GM12878 (cell line): ENCODE measurements around the gene DTX4. TPM values are rescaled to one million over a fixed set of nuclear protein-coding genes. Genes with fewer than 3 reads are reported as not detected.

Source experiments
- ATAC-seq: fragments of 200-7000 bp; cut with Tn5 transposase; 3 replicates; pipeline ENCODE4 v1.9.1; 2020; ENCODE audit warnings: mild to moderate bottlenecking, moderate library complexity
- BruUV-seq: library from RNA; stranded (reverse); fragments of 400-500 nt; replicated peaks from 2 replicates; lab custom pipeline; 2021; lab: Mats Ljungman, UMichigan
- CTCF ChIA-PET: fragments of 300-600 bp; sonication (Branson Sonifier 250); formaldehyde crosslinking; extraction: SDS; loops from one replicate; lab custom pipeline; 2021; ENCODE audit warnings: inconsistent platforms; lab: Yijun Ruan, JAX
- POLR2A ChIA-PET: fragments of 350-600 bp; formaldehyde crosslinking; extraction: SDS; loops from one replicate; lab custom pipeline; 2021; ENCODE audit warnings: inconsistent platforms; lab: Charles Lee
- RAD21 ChIA-PET: fragments of 300-600 bp; sonication (Branson Sonifier 250); formaldehyde crosslinking; loops from one replicate; lab custom pipeline; 2023; ENCODE audit warnings: antibody characterized with exemption; ENCODE audit not compliant: unreplicated experiment; lab: Charles Lee
- SMC1A ChIA-PET: fragments of 300-600 bp; sonication (Branson Sonifier 250); formaldehyde crosslinking; loops from one replicate; lab custom pipeline; 2023; ENCODE audit not compliant: unreplicated experiment, uncharacterized antibody; lab: Charles Lee
- DNase-seq: peaks from one replicate; pipeline ENCODE4 v3.0.0-alpha.2; 2011; ENCODE audit warnings: low read depth, low spot score
- FAIRE-seq: peaks from 3 replicates; lab custom pipeline; 2011; peaks lifted over from hg19 to GRCh38; lab: Jason Lieb, UNC
- H2AFZ ChIP-seq: 2 replicates; pipeline ENCODE4 v1.6.0; 2011; ENCODE audit warnings: low read depth, low read length, control low read depth; ENCODE audit not compliant: control insufficient read depth
- H3K27ac ChIP-seq: 2 replicates; pipeline ENCODE4 v1.5.1; 2011; ENCODE audit warnings: control low read depth; ENCODE audit not compliant: control insufficient read depth, insufficient read depth
- H3K27me3 ChIP-seq, 2 experiments: replicated peaks in 1 of 2; 2 replicates each; pipeline versions ENCODE4 v1.6.0 to v1.6.1; 2011; ENCODE audit warnings: low read length in 1 of 2; ENCODE audit not compliant: control insufficient read depth in 2 of 2, insufficient read depth in 2 of 2
- H3K36me3 ChIP-seq, 2 experiments: 2 replicates each; pipeline ENCODE4 v1.5.1; 2011; ENCODE audit warnings: low read length in 1 of 2; ENCODE audit not compliant: control insufficient read depth in 2 of 2, insufficient read depth in 2 of 2
- H3K4me1 ChIP-seq: 2 replicates; pipeline ENCODE4 v1.6.1; 2011; ENCODE audit warnings: mild to moderate bottlenecking, low read length, moderate library complexity, mixed read lengths; ENCODE audit not compliant: control insufficient read depth, insufficient read depth
- H3K4me2 ChIP-seq: 2 replicates; pipeline ENCODE4 v1.6.0; 2011; ENCODE audit warnings: control low read depth; ENCODE audit not compliant: control insufficient read depth, insufficient read depth
- H3K4me3 ChIP-seq: fragments of 200-600 bp; sonication (generic); 2 replicates; pipeline ENCODE4 v1.5.1; 2016
- H3K79me2 ChIP-seq: 2 replicates; pipeline ENCODE4 v1.6.0; 2011; ENCODE audit warnings: low read length; ENCODE audit not compliant: control insufficient read depth, insufficient read depth
- H3K9ac ChIP-seq: 2 replicates; pipeline ENCODE4 v1.8.0; 2011; ENCODE audit warnings: low read length, control low read depth, mixed read lengths; ENCODE audit not compliant: control insufficient read depth, insufficient read depth
- H3K9me3 ChIP-seq: replicated peaks from 3 replicates; pipeline ENCODE4 v1.5.1; 2011; ENCODE audit warnings: mild to moderate bottlenecking, low read length; ENCODE audit not compliant: control insufficient read depth, insufficient read depth
- H4K20me1 ChIP-seq: 2 replicates; pipeline ENCODE4 v1.6.0; 2011; ENCODE audit not compliant: control insufficient read depth, insufficient read depth
- CBFB ChIP-seq: IDR thresholded peaks from 2 replicates; pipeline ENCODE4 v1.6.1; 2016; ENCODE audit warnings: antibody characterized with exemption, low read depth
- ETV6 ChIP-seq, 2 experiments: fragments of 450-650 bp in 1 of 2; IDR thresholded peaks in 1 of 2; conservative IDR thresholded peaks in 1 of 2; 2 replicates each; pipeline ENCODE4 v1.6.1; 2014; ENCODE audit warnings: antibody characterized with exemption in 1 of 2, borderline replicate concordance in 1 of 2, low read depth in 1 of 2, mild to moderate bottlenecking in 1 of 2, moderate library complexity in 1 of 2
- MTA2 ChIP-seq: fragments of 450-650 bp; IDR thresholded peaks from 2 replicates; pipeline ENCODE4 v1.6.1; 2016; ENCODE audit warnings: low read depth, mild to moderate bottlenecking, moderate library complexity
- NFXL1 ChIP-seq: fragments of 450-650 bp; IDR thresholded peaks from 2 replicates; pipeline ENCODE4 v1.6.1; 2017; ENCODE audit warnings: antibody characterized with exemption, mild to moderate bottlenecking, borderline replicate concordance
- RAD21 ChIP-seq: IDR thresholded peaks from 2 replicates; pipeline ENCODE4 v1.6.1; 2011; ENCODE audit warnings: mild to moderate bottlenecking, low read depth, low read length, moderate library complexity; ENCODE audit not compliant: insufficient read depth
- REST ChIP-seq: IDR thresholded peaks from 2 replicates; pipeline ENCODE4 v1.6.1; 2012; ENCODE audit warnings: mild to moderate bottlenecking, low read depth, low read length
- SMAD5 ChIP-seq: IDR thresholded peaks from 2 replicates; pipeline ENCODE4 v1.6.1; 2016; ENCODE audit warnings: antibody characterized with exemption, low read depth
- SREBF1 ChIP-seq: IDR thresholded peaks from 2 replicates; pipeline ENCODE4 v1.6.1; 2012; ENCODE audit warnings: mild to moderate bottlenecking, low read length
- TAF1 ChIP-seq: IDR thresholded peaks from 2 replicates; pipeline ENCODE4 v1.6.1; 2011; ENCODE audit warnings: mild to moderate bottlenecking, low read depth, low read length, borderline replicate concordance
- WGBS: methylation state at CpG from one replicate; pipeline ENCODE4 v1.1.6; 2016; ENCODE audit warnings: low lambda C conversion rate; ENCODE audit not compliant: insufficient replicate concordance, insufficient coverage; ENCODE audit errors: missing lambda C conversion rate; 5-methylcytosine and 5-hydroxymethylcytosine counted together
- in situ Hi-C: fragments of 300-500 bp; cut with MboI; formaldehyde crosslinking; loops from 9 replicates; pipeline ENCODE4 v1.14.3; 2018; ENCODE audit warnings: mixed read lengths
- intact Hi-C: fragments of 100-400 bp; cut with micrococcal nuclease; formaldehyde crosslinking; loops from one replicate; pipeline ENCODE4 v1.14.2; 2022; ENCODE audit not compliant: unreplicated experiment
- polyA plus RNA-seq, 11 experiments: library from polyadenylated mRNA; depleted of rRNA in 4 of 11; unstranded in 6 of 11; stranded (reverse) in 5 of 11; fragments of >200 nt; fragmentation: Nextera tagmentation in 4 of 11; fragmentation: Illumina TruSeq in 1 of 11; extraction: Ambion mirVana in 4 of 11; extraction: Trizol in 1 of 11; gene quantifications; 1 replicate in 1 of 11; 2 replicates in 10 of 11; pipeline versions ENCODE4 v1.2.1 to v1.2.3, GENCODE V29; 2011 to 2016; ENCODE audit warnings: inconsistent platforms in 2 of 11, missing spikeins in 2 of 11, low read depth in 1 of 11
- total RNA-seq, 4 experiments: library from RNA; depleted of rRNA in 3 of 4; stranded (reverse); fragments of >200 nt in 3 of 4; fragmentation: Illumina TruSeq in 1 of 4; extraction: Trizol in 1 of 4; gene quantifications; 2 replicates each; pipeline versions ENCODE4 v1.2.1 to v1.2.3, GENCODE V29; 2013 to 2021
- TF ChIP-seq, protein P1 (sequence below): IDR thresholded peaks from 2 replicates; pipeline ENCODE4 v1.6.1; 2012; ENCODE audit warnings: low read depth, low read length, improper control_type of control experiment
- TF ChIP-seq, protein P2 (sequence below): fragments of 450-650 bp; IDR thresholded peaks from 2 replicates; pipeline ENCODE4 v1.6.1; 2017; ENCODE audit warnings: mild to moderate bottlenecking, low read depth, inconsistent platforms; ENCODE audit not compliant: poor library complexity, severe bottlenecking
- TF ChIP-seq, protein P3 (sequence below): fragments of 450-650 bp; IDR thresholded peaks from 2 replicates; pipeline ENCODE4 v1.6.1; 2016; ENCODE audit warnings: mild to moderate bottlenecking
- TF ChIP-seq, protein P4 (sequence below): fragments of 450-650 bp; IDR thresholded peaks from 2 replicates; pipeline ENCODE4 v1.6.1; 2014; ENCODE audit warnings: mild to moderate bottlenecking

DTX4 gene
- total and polyA plus RNA-seq, 10 of the 15 experiments (the other 5 are each of a cell fraction or from before 2014, with no cell fraction given): 3.8 to 25.8 (median 10.5) TPM

DNA sequence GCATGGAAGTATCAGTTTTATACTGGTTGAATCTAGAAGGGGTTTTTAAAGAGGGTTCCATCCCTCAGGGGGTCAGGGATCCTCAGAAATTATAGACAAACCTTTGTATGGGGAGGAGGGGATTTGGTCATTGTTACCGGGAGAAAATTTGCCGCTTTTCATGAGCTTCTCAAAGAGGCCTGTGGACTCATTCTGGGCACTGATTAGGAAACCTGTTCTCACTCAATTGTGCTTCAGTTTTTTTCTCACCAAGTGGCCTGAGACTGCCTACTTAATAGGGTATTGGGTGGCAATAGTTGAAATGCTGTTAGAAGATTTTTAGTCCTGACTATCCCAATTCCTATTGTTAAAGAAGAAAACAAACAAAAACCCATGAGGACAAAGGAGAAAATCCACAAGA is 26.8 kb downstream of the DTX4 start:
- peaks cover 13 to 24% of the 10 kb centered on the region in 2 experiments; a peak in 3 of 4 replicates for H3K36me3 ChIP-seq
- in situ Hi-C loops: loop anchor here (25.0 kb wide), 1 partner anchor 1564 kb away; the partner anchor contains the start of gene MS4A15
- H3K9me3 ChIP-seq: no peaks in the 10 kb centered on the region; the same call in 2 of the 3 replicates
- DNase-seq: no peak
- H2AFZ ChIP-seq: no peak overlapping the region
- no peak for FAIRE-seq
- no peaks in the 10 kb centered on the region for H3K27me3 ChIP-seq
- intact Hi-C loops: loop anchor here (1.0 kb wide), 2 partner anchors 10 to 12 kb away; no protein-coding TSS in a partner anchor
- BruUV-seq: no TSS peak
- no peak overlapping the region; the same call in 1 of the 2 replicates for H3K9ac ChIP-seq
- peaks cover 35% of the 10 kb centered on the region for H3K4me1 ChIP-seq
- CTCF ChIA-PET: interaction anchor here (0.6 to 33.5 kb wide), 9 partner anchors 8 to 551 kb away, joined by 3 to 1180 read pairs (median 4); partner anchors contain the start of genes DTX4 and MPEG1
- H3K4me3 ChIP-seq: no peak overlapping the region
- H3K79me2 ChIP-seq: no peaks in the 10 kb centered on the region; the same call in 1 of the 2 replicates
- H3K4me2 ChIP-seq: no peak overlapping the region
- RAD21 ChIA-PET: interaction anchor here (1.1 to 10.8 kb wide), 9 partner anchors 8 to 58 kb away, joined by 3 to 183 read pairs (median 6); partner anchors contain the start of genes DTX4 and MPEG1
- SMC1A ChIA-PET: interaction anchor here (0.7 to 8.5 kb wide), 12 partner anchors 9 to 84 kb away, joined by 3 to 155 read pairs (median 4); partner anchors contain the start of genes DTX4 and MPEG1
- 94% methylated on average over 2 of the region's 2 CpGs for WGBS
- no peak for ATAC-seq
- POLR2A ChIA-PET: interaction anchor here (0.6 to 2.7 kb wide), 9 partner anchors 9 to 1485 kb away, joined by 4 to 19 read pairs (median 6); no protein-coding TSS in a partner anchor
- no peaks in the 10 kb centered on the region for H4K20me1 ChIP-seq
- peak overlapping the region; percentile 94 for H3K27ac ChIP-seq
- no peak for TF ChIP-seq NFXL1
- no peak for TF ChIP-seq SMAD5
- TF ChIP-seq, protein P1, sequence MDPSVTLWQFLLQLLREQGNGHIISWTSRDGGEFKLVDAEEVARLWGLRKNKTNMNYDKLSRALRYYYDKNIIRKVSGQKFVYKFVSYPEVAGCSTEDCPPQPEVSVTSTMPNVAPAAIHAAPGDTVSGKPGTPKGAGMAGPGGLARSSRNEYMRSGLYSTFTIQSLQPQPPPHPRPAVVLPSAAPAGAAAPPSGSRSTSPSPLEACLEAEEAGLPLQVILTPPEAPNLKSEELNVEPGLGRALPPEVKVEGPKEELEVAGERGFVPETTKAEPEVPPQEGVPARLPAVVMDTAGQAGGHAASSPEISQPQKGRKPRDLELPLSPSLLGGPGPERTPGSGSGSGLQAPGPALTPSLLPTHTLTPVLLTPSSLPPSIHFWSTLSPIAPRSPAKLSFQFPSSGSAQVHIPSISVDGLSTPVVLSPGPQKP: no peak
- TF ChIP-seq ETV6 (conservative IDR thresholded peaks at IDR 0.05 in 1 of 2, IDR thresholded peaks at IDR 0.05 in 1 of 2; ENCODE audit: borderline replicate concordance in 1 of 2, low read depth in 1 of 2): no peak
- TF ChIP-seq REST: no peak
- no peak for TF ChIP-seq TAF1
- TF ChIP-seq, protein P2, sequence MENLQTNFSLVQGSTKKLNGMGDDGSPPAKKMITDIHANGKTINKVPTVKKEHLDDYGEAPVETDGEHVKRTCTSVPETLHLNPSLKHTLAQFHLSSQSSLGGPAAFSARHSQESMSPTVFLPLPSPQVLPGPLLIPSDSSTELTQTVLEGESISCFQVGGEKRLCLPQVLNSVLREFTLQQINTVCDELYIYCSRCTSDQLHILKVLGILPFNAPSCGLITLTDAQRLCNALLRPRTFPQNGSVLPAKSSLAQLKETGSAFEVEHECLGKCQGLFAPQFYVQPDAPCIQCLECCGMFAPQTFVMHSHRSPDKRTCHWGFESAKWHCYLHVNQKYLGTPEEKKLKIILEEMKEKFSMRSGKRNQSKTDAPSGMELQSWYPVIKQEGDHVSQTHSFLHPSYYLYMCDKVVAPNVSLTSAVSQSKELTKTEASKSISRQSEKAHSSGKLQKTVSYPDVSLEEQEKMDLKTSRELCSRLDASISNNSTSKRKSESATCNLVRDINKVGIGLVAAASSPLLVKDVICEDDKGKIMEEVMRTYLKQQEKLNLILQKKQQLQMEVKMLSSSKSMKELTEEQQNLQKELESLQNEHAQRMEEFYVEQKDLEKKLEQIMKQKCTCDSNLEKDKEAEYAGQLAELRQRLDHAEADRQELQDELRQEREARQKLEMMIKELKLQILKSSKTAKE: no peak
- no peak for TF ChIP-seq CBFB
- TF ChIP-seq MTA2: no peak
- TF ChIP-seq RAD21: no peak
- no peak for TF ChIP-seq SREBF1
- TF ChIP-seq, protein P3, sequence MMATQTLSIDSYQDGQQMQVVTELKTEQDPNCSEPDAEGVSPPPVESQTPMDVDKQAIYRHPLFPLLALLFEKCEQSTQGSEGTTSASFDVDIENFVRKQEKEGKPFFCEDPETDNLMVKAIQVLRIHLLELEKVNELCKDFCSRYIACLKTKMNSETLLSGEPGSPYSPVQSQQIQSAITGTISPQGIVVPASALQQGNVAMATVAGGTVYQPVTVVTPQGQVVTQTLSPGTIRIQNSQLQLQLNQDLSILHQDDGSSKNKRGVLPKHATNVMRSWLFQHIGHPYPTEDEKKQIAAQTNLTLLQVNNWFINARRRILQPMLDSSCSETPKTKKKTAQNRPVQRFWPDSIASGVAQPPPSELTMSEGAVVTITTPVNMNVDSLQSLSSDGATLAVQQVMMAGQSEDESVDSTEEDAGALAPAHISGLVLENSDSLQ: no peak
- TF ChIP-seq, protein P4, sequence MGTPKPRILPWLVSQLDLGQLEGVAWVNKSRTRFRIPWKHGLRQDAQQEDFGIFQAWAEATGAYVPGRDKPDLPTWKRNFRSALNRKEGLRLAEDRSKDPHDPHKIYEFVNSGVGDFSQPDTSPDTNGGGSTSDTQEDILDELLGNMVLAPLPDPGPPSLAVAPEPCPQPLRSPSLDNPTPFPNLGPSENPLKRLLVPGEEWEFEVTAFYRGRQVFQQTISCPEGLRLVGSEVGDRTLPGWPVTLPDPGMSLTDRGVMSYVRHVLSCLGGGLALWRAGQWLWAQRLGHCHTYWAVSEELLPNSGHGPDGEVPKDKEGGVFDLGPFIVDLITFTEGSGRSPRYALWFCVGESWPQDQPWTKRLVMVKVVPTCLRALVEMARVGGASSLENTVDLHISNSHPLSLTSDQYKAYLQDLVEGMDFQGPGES: no peak
